NCI-H226 (cell line): ENCODE results near the gene SPECC1.
"Not testable (repeated sequence)": the region's sequence is repeated elsewhere in the genome, so short reads cannot be mapped to it uniquely, and the experiment has no call there.

Source experiments
- DNase-seq: peaks from one replicate; pipeline ENCODE4 v3.0.0-alpha.2; 2015

The SPECC1 gene

DNA sequence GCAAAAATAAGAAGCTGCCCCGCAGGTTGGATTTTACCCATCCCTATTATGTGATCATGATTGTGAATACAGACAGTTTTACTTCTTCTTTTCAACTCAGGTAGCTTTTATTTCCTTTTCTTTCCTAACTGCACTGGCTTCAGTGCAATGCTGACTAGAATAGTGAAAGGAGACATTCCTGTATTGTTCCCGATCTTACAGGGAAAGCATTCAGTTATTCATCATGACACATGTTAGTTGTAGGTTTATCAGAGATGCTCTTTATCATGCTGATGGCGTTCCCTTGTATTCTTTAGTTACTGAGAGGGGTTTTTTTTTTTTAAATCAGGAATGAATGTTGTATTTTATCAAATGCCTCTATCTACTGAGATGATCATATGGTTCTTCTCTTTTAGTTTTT lies 343.4 kb downstream of the SPECC1 start:
- not testable (repeated sequence) for DNase-seq

DNA sequence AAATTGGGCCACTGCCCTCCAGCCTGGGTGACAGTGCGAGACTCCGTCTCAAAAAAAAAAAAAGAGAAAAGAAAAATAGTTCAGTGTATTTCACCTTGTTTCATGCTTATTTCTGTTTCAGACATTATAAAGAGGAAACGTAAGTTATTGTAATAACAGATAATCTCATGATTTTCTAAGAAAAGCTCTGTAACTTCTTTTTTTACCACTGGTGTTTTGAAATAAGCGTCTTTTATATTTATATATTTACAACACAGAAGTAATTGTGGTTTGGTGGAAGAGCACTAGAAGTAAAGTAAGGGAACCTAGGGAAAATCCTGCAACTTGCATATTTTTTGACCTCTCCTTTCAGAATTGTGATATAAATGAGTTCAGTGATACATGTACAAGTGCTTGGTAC lies 354.7 kb downstream of the SPECC1 start:
- DNase-seq, result not testable (repeated sequence)
